Loucy (cell line): ENCODE results near the gene RHEX.

Experiments
- H2AFZ ChIP-seq: fragments of 200-600 bp; sonication (generic); 2 replicates; pipeline ENCODE4 v1.6.0; 2016; ENCODE audit warnings: antibody characterized with exemption, mild to moderate bottlenecking, low read length, moderate library complexity
- H3F3A ChIP-seq: fragments of 200-600 bp; 2 replicates; pipeline ENCODE4 v1.6.0; 2016; ENCODE audit warnings: antibody characterized with exemption, low read depth, mild to moderate bottlenecking
- H3K27me3 ChIP-seq: fragments of 200-600 bp; sonication (generic); 2 replicates; pipeline ENCODE4 v1.6.1; 2014; ENCODE audit warnings: low read length, mild to moderate bottlenecking; ENCODE audit not compliant: insufficient read depth, poor library complexity, severe bottlenecking
- H3K36me3 ChIP-seq: fragments of 200-600 bp; sonication (generic); 2 replicates; pipeline ENCODE4 v1.6.1; 2016; ENCODE audit warnings: low read length; ENCODE audit not compliant: insufficient read depth
- H3K4me1 ChIP-seq: fragments of 200-600 bp; sonication (generic); 2 replicates; pipeline ENCODE4 v1.5.1; 2014; ENCODE audit warnings: low read length, mild to moderate bottlenecking; ENCODE audit not compliant: insufficient read depth, poor library complexity, severe bottlenecking
- H3K4me2 ChIP-seq: fragments of 200-600 bp; sonication (generic); 2 replicates; pipeline ENCODE4 v1.6.0; 2014; ENCODE audit warnings: antibody characterized with exemption, low read length, low read depth, mild to moderate bottlenecking; ENCODE audit not compliant: poor library complexity, severe bottlenecking
- H3K4me3 ChIP-seq: fragments of 200-600 bp; sonication (generic); 2 replicates; pipeline ENCODE4 v1.5.1; 2014; ENCODE audit warnings: low read length, mild to moderate bottlenecking, mixed read lengths; ENCODE audit not compliant: poor library complexity, severe bottlenecking
- H3K79me2 ChIP-seq: fragments of 200-600 bp; sonication (generic); 2 replicates; pipeline ENCODE4 v1.6.1; 2014; ENCODE audit warnings: low read length; ENCODE audit not compliant: insufficient read depth
- H3K9ac ChIP-seq: fragments of 200-600 bp; sonication (generic); 2 replicates; pipeline ENCODE4 v1.6.0; 2014; ENCODE audit warnings: mild to moderate bottlenecking, low read depth, low read length, moderate library complexity; ENCODE audit not compliant: poor library complexity, severe bottlenecking
- H3K9me2 ChIP-seq: fragments of 200-600 bp; sonication (generic); replicated peaks from 2 replicates; pipeline ENCODE4 v1.6.1; 2016; ENCODE audit warnings: low read depth, low read length, mixed read lengths
- H3K9me3 ChIP-seq: fragments of 200-600 bp; sonication (generic); 2 replicates; pipeline ENCODE4 v1.6.1; 2014; ENCODE audit warnings: mild to moderate bottlenecking, antibody characterized with exemption, low read length, low read depth; ENCODE audit not compliant: insufficient read depth
- H4K20me1 ChIP-seq: fragments of 200-600 bp; sonication (generic); 2 replicates; pipeline ENCODE4 v1.6.0; 2014; ENCODE audit warnings: antibody characterized with exemption, low read length, mild to moderate bottlenecking; ENCODE audit not compliant: insufficient read depth, poor library complexity, severe bottlenecking
- EZH2phosphoT487 ChIP-seq: fragments of 200-600 bp; IDR thresholded peaks from 2 replicates; pipeline ENCODE4 v1.6.1; 2018; ENCODE audit warnings: antibody characterized with exemption, mild to moderate bottlenecking, moderate library complexity, borderline replicate concordance
- TF ChIP-seq, protein P1 (sequence below): fragments of 200-600 bp; sonication (generic); conservative IDR thresholded peaks from 2 replicates; pipeline ENCODE4 v1.5.1; 2014; ENCODE audit warnings: mild to moderate bottlenecking, antibody characterized with exemption, low read length

The RHEX gene

DNA sequence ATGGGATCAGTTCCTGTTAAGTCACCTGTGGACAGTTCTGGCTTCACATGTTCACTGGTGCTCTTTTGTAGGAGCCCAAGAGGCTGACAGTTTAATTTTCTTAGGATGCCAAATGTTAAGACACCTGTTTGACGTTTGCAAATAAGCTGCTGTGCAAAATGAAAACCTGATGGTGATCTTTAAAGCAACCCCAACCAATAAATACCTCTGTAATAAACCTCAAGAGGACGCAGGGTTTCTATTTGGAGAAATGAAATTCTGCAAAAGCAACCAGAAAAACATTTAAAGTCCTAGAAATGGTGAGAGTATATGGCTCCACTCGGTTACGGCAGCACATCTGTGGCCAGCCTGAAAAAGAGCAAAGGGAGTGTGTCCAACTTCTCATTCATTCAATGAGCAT lies 5.7 kb upstream of the RHEX start:
- no peak overlapping the region for H2AFZ ChIP-seq
- H4K20me1 ChIP-seq: peaks cover 8% of the 10 kb centered on the region
- peaks cover 62% of the 10 kb centered on the region for H3K79me2 ChIP-seq
- H3K27me3 ChIP-seq: no peaks in the 10 kb centered on the region
- H3K4me1 ChIP-seq: peaks cover 25% of the 10 kb centered on the region
- TF ChIP-seq, protein P1, sequence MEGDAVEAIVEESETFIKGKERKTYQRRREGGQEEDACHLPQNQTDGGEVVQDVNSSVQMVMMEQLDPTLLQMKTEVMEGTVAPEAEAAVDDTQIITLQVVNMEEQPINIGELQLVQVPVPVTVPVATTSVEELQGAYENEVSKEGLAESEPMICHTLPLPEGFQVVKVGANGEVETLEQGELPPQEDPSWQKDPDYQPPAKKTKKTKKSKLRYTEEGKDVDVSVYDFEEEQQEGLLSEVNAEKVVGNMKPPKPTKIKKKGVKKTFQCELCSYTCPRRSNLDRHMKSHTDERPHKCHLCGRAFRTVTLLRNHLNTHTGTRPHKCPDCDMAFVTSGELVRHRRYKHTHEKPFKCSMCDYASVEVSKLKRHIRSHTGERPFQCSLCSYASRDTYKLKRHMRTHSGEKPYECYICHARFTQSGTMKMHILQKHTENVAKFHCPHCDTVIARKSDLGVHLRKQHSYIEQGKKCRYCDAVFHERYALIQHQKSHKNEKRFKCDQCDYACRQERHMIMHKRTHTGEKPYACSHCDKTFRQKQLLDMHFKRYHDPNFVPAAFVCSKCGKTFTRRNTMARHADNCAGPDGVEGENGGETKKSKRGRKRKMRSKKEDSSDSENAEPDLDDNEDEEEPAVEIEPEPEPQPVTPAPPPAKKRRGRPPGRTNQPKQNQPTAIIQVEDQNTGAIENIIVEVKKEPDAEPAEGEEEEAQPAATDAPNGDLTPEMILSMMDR: no peak
- TF ChIP-seq EZH2phosphoT487: no peak
- no peaks in the 10 kb centered on the region for H3K9me3 ChIP-seq
- no peak overlapping the region for H3K4me2 ChIP-seq
- peaks cover 13% of the 10 kb centered on the region; the same call in 1 of the 2 replicates for H3K36me3 ChIP-seq
- H3K4me3 ChIP-seq: no peak overlapping the region
- H3F3A ChIP-seq: no peaks in the 10 kb centered on the region
- no peaks in the 10 kb centered on the region for H3K9me2 ChIP-seq
- no peak overlapping the region for H3K9ac ChIP-seq

- no peak for TF ChIP-seq EZH2phosphoT487
- TF ChIP-seq, protein P1: no peak
- Histone ChIP-seq H3K79me2 (peaks cover 57% of the 10 kb centered on the region), H3K4me3 (no peak overlapping the region), H3K9me3 (no peaks in the 10 kb centered on the region), H2AFZ (no peak overlapping the region), H3K36me3 (peaks cover 22% of the 10 kb centered on the region), H3K9ac (no peak overlapping the region), H3K4me2 (no peak overlapping the region), H3K9me2 (no peaks in the 10 kb centered on the region), H3K27me3 (no peaks in the 10 kb centered on the region), H4K20me1 (peaks cover 3% of the 10 kb centered on the region), H3F3A (no peaks in the 10 kb centered on the region), H3K4me1 (peaks cover 26% of the 10 kb centered on the region)
Measured at GRCh38 chr1:206048582-206048981, 4.4 kb upstream of the RHEX start.

GRCh38 chr1:206049293-206049692 lies 3.7 kb upstream of the RHEX start:
- H3K79me2 ChIP-seq: peaks cover 56% of the 10 kb centered on the region
- TF ChIP-seq, protein P1: no peak
- TF ChIP-seq EZH2phosphoT487: no peak
- H3K9me2 ChIP-seq: no peaks in the 10 kb centered on the region
- H3K4me2 ChIP-seq: no peak overlapping the region
- H3F3A ChIP-seq: no peaks in the 10 kb centered on the region
- no peaks in the 10 kb centered on the region for H3K27me3 ChIP-seq
- no peaks in the 10 kb centered on the region for H3K9me3 ChIP-seq
- H3K4me1 ChIP-seq: peaks cover 30% of the 10 kb centered on the region
- H3K9ac ChIP-seq: no peak overlapping the region
- H2AFZ ChIP-seq: no peak overlapping the region
- H3K4me3 ChIP-seq: no peak overlapping the region
- H4K20me1 ChIP-seq: peaks cover 4% of the 10 kb centered on the region
- peaks cover 25% of the 10 kb centered on the region for H3K36me3 ChIP-seq
